BJ (cell line): Measurements from ENCODE around the gene SMC1B. TPM values are rescaled to one million over a fixed set of nuclear protein-coding genes. Genes with fewer than 3 reads are reported as not detected.
"Not testable (repeated sequence)": the region's sequence is repeated elsewhere in the genome, so short reads cannot be mapped to it uniquely, and the experiment has no call there.

Source experiments
- CTCF ChIA-PET: fragments of 350-600 bp; formaldehyde crosslinking; extraction: SDS; loops from one replicate; lab custom pipeline; 2021; ENCODE audit warnings: antibody characterized with exemption, inconsistent platforms; lab: Yijun Ruan, JAX
- POLR2A ChIA-PET: fragments of 300-600 bp; sonication (Branson Sonifier 250); formaldehyde crosslinking; extraction: SDS; loops from one replicate; lab custom pipeline; 2021; ENCODE audit warnings: antibody characterized with exemption; lab: Charles Lee
- DNase-seq: peaks from one replicate; pipeline ENCODE4 v3.0.0-alpha.2; 2011; ENCODE audit warnings: low read depth
- H3K27me3 ChIP-seq: 2 replicates; pipeline ENCODE4 v1.6.0; 2011; ENCODE audit warnings: low read length; ENCODE audit not compliant: control insufficient read depth, insufficient read depth
- H3K36me3 ChIP-seq: 2 replicates; pipeline ENCODE4 v1.5.1; 2011; ENCODE audit warnings: low read length; ENCODE audit not compliant: control insufficient read depth, insufficient read depth
- H3K4me3 ChIP-seq: 2 replicates; pipeline ENCODE4 v1.5.1; 2011; ENCODE audit warnings: low read depth, mild to moderate bottlenecking, control low read depth, low read length
- polyA plus RNA-seq: library from polyadenylated mRNA; depleted of rRNA; stranded (reverse); fragments of >200 nt; gene quantifications from 2 replicates; pipeline ENCODE4 v1.2.3, GENCODE V29; 2011
- TF ChIP-seq, protein P1 (sequence below): IDR thresholded peaks from 2 replicates; pipeline ENCODE4 v1.5.1; 2011; ENCODE audit warnings: low read depth, mild to moderate bottlenecking, control low read depth, inconsistent platforms, low read length, moderate library complexity; ENCODE audit not compliant: insufficient read depth

Gene SMC1B
- polyA plus RNA-seq, 1 experiment = not detected

DNA sequence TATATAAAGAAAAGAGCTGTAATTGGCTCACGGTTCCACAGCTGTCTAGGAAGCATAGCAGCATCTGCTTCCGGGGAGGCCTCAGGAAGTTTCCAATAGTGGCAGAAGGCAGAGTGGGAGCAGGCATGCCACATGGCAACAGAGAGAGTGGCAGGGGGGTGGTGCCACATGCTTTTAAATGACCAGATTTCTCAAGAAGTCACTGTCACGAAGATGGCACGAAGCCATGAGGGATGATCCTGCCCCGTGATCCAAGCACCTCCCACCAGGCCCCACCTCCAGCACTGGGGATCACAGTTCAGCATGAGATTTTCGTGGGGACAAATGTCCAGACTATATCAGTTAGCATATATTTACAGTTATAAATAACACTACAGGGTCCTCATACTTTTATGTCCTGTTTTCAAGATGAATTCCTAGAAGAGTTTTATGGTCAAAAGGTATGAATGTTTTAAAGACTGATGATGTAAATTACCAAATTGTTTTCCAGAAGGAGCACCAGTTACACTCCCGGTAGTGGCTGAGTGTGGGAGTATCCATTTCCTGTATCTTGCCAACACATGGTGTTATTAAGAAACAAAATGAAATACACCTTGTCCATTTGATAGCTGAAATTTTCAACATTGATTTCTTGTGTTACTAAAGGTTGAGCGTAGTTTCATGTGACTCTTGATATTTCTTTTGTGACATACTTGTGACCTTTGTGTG is 84.4 kb downstream of the SMC1B start:
- ChIA-PET POLR2A (no interaction called here), CTCF (interaction anchor here (0.6 kb wide), 1 partner anchor 22 kb away, joined by 3 read pairs; no protein-coding TSS in a partner anchor)
- Histone ChIP-seq H3K27me3 (no peaks in the 10 kb centered on the region), H3K36me3 (peaks cover 15% of the 10 kb centered on the region), H3K4me3 (no peak overlapping the region)
- TF ChIP-seq, protein P1, sequence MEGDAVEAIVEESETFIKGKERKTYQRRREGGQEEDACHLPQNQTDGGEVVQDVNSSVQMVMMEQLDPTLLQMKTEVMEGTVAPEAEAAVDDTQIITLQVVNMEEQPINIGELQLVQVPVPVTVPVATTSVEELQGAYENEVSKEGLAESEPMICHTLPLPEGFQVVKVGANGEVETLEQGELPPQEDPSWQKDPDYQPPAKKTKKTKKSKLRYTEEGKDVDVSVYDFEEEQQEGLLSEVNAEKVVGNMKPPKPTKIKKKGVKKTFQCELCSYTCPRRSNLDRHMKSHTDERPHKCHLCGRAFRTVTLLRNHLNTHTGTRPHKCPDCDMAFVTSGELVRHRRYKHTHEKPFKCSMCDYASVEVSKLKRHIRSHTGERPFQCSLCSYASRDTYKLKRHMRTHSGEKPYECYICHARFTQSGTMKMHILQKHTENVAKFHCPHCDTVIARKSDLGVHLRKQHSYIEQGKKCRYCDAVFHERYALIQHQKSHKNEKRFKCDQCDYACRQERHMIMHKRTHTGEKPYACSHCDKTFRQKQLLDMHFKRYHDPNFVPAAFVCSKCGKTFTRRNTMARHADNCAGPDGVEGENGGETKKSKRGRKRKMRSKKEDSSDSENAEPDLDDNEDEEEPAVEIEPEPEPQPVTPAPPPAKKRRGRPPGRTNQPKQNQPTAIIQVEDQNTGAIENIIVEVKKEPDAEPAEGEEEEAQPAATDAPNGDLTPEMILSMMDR = no peak
- no peak for DNase-seq

DNA sequence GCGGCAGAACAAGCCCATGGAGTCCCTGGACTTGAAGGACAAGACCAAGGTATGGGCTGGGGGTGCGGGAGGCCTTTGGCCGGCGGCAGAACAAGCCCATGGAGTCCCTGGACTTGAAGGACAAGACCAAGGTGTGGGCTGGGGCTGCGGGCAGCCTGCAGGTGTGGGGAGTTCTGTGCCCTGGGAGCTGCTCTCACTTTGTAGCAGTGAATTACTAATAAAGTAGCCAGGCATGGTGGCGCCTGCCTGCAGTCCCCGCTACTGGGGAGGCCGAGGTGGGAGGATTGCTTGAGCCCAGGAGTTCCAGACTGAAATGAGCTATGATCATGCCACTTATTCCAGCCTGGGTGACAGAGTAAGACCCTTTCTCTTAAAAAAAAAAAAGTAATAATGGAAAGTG is 85.1 kb downstream of the SMC1B start:
- POLR2A ChIA-PET, H3K4me3 ChIP-seq, DNase-seq, H3K27me3 ChIP-seq: not testable (repeated sequence)
- peaks cover 21% of the 10 kb centered on the region for H3K36me3 ChIP-seq
- CTCF ChIA-PET = interaction anchor here (0.6 kb wide), 1 partner anchor 23 kb away, joined by 3 read pairs; no protein-coding TSS in a partner anchor

DNA sequence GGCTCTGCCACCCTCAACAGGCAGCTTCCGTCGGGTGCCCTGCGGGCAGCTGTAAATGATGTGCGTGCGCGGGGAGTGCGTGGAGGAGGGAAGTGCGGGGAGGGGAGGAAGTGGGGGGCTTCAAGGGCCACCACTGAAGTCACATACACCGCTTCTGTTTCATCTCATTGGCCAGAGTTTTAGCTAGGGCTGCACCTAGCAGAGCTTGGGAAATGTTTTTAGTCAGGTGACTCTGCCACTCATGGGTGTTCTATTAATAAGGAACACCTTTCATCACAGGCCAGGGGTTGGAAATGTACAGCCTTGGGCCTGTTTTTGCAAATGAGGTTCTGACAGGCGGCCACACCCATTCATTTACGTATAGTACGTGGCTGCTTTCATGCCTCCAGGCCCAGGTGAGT is 89.1 kb downstream of the SMC1B start:
- DNase-seq = no peak
- POLR2A ChIA-PET = no interaction called here
- Histone ChIP-seq H3K36me3 (peaks cover 18% of the 10 kb centered on the region), H3K27me3 (no peaks in the 10 kb centered on the region), H3K4me3 (no peak overlapping the region)
- TF ChIP-seq, protein P1 = no peak
- CTCF ChIA-PET = interaction anchor here (1.1 kb wide), 1 partner anchor 10 kb away, joined by 3 read pairs; no protein-coding TSS in a partner anchor

DNA sequence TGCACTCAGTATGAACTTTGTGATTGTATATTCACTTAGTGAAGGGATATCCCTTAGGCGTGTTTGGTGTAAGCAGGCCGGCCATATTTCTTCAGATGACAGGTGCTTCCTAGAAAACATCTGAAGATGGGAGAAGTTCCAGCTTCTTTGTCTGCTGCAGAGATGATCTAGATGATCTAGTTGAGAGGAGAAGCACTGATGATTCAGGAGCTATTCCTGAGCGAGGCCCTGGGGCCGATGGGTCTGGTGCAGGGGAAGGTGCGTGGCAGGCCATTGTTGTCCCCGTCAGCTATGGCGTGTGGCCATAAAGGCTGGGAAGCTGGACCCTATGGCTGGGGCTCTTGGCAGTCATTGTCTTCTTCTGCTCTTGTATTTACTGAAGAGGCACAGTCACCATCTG is 89.7 kb downstream of the SMC1B start:
- TF ChIP-seq, protein P1 = no peak
- H3K27me3 ChIP-seq = no peaks in the 10 kb centered on the region
- no peak for DNase-seq
- H3K4me3 ChIP-seq = no peak overlapping the region
- H3K36me3 ChIP-seq = peaks cover 18% of the 10 kb centered on the region
- CTCF ChIA-PET = interaction anchor here (0.6 to 1.1 kb wide), 3 partner anchors 9 to 111 kb away, joined by 3 read pairs; no protein-coding TSS in a partner anchor
- POLR2A ChIA-PET = no interaction called here

DNA sequence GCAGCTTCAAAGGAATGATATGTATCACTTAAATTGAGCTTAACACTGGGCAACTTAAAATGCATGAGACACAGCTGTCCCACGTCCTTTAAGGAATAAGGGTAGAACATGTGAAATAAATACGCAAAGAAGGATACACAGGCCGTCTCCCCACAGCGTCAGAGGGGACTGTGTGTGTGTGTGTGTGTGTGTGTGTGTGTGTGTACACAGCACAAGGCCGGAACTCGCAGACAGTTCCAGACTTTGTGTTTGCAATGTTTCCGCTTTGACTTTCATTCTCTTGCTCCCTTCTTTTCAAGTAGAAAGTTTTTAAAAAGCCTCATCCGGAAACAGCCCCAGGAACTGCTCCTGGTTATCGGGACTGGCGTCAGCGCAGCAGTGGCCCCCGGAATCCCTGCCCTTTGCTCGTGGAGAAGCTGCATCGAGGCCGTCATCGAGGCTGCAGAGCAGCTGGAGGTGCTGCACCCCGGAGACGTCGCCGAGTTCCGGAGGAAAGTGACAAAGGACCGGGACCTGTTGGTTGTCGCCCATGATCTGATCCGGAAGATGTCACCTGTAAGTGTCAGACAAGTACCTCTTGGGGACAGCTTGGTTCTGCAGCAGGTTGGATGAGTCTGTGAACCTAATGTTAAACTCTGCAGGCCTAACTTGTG is 90.4 kb downstream of the SMC1B start:
- H3K4me3 ChIP-seq = no peak overlapping the region
- H3K27me3 ChIP-seq = no peaks in the 10 kb centered on the region
- CTCF ChIA-PET = interaction anchor here (0.6 to 1.1 kb wide), 2 partner anchors 69 to 112 kb away, joined by 3 read pairs; no protein-coding TSS in a partner anchor
- TF ChIP-seq, protein P1 = no peak
- H3K36me3 ChIP-seq = peaks cover 18% of the 10 kb centered on the region
- no peak for DNase-seq
- POLR2A ChIA-PET = no interaction called here
